Measurements from ENCODE around the gene VSTM2L.

GRCh38 chr20:37928996-37929682 lies 26.2 kb downstream of the VSTM2L start:
- TF ChIP-seq CTCF (conservative IDR thresholded peaks at IDR 0.05; ENCODE audit: low read length) (no peak), EZH2phosphoT487 (IDR thresholded peaks at IDR 0.05; ENCODE audit: borderline replicate concordance, low read depth, low read length) (no peak)

All from OCI-LY7 (cell line).